H1 (cell line): ENCODE measurements around the gene SRM. TPM values are rescaled to one million over a fixed set of nuclear protein-coding genes. Genes with fewer than 3 reads are reported as not detected.

Experiments used
- CTCF ChIA-PET: fragments of 300-600 bp; sonication (Branson Sonifier 250); formaldehyde crosslinking; loops from one replicate; lab custom pipeline; 2021; ENCODE audit not compliant: partially characterized antibody; lab: Charles Lee
- POLR2A ChIA-PET: fragments of 300-600 bp; sonication (Branson Sonifier 250); formaldehyde crosslinking; loops from one replicate; lab custom pipeline; 2021; ENCODE audit warnings: inconsistent platforms; ENCODE audit not compliant: partially characterized antibody; lab: Charles Lee
- DNase-seq, 2 experiments: peaks; one replicate each; pipeline versions ENCODE4 v3.0.0 to v3.0.0-alpha.2; 2010 to 2022; ENCODE audit warnings: low spot score in 2 of 2, low read depth in 1 of 2, mixed read lengths in 1 of 2
- FAIRE-seq: peaks from 2 replicates; lab custom pipeline; 2011; peaks lifted over from hg19 to GRCh38; lab: Jason Lieb, UNC
- H2AFZ ChIP-seq: 2 replicates; pipeline ENCODE4 v1.8.1; 2012; ENCODE audit warnings: low read length, inconsistent platforms
- H2AK5ac ChIP-seq: 2 replicates; pipeline ENCODE4 v1.6.1; 2013; ENCODE audit warnings: low read depth, low read length
- H2BK120ac ChIP-seq: replicated peaks from 2 replicates; pipeline ENCODE3; 2013; ENCODE audit warnings: low read depth, low read length, inconsistent platforms
- H2BK12ac ChIP-seq: 2 replicates; pipeline ENCODE4 v1.6.1; 2013; ENCODE audit warnings: low read depth, low read length
- H2BK15ac ChIP-seq: 2 replicates; pipeline ENCODE4 v1.6.1; 2013; ENCODE audit warnings: low read length
- H2BK20ac ChIP-seq: 2 replicates; pipeline ENCODE4 v1.6.1; 2013; ENCODE audit warnings: low read length
- H2BK5ac ChIP-seq: 2 replicates; pipeline ENCODE4 v1.6.1; 2013; ENCODE audit warnings: low read depth, low read length
- H3K14ac ChIP-seq: 2 replicates; pipeline ENCODE4 v1.6.1; 2013; ENCODE audit warnings: inconsistent platforms; ENCODE audit not compliant: insufficient read length
- H3K18ac ChIP-seq: 2 replicates; pipeline ENCODE4 v1.6.1; 2013; ENCODE audit warnings: low read length; ENCODE audit errors: extremely low read depth
- H3K23ac ChIP-seq: 2 replicates; pipeline ENCODE4 v1.6.1; 2013; ENCODE audit warnings: inconsistent platforms; ENCODE audit not compliant: insufficient read length
- H3K23me2 ChIP-seq: 2 replicates; pipeline ENCODE4 v1.6.1; 2013; ENCODE audit warnings: low read depth, low read length
- H3K27ac ChIP-seq: 2 replicates; pipeline ENCODE4 v1.6.1; 2011; ENCODE audit warnings: low read depth, low read length, inconsistent platforms
- H3K27me3 ChIP-seq, 4 experiments: replicated peaks in 1 of 4; 1 replicate in 1 of 4; 2 replicates in 3 of 4; pipeline versions ENCODE4 v1.6.1 to v1.8.1; 2011 to 2013; ENCODE audit warnings: low read length in 3 of 4, mild to moderate bottlenecking in 3 of 4, inconsistent platforms in 2 of 4, mixed read lengths in 2 of 4, moderate library complexity in 1 of 4; ENCODE audit not compliant: control insufficient read depth in 3 of 4, insufficient read depth in 3 of 4; ENCODE audit errors: extremely low read depth in 1 of 4
- H3K36me3 ChIP-seq, 4 experiments: 2 replicates each; pipeline versions ENCODE4 v1.6.1 to v1.8.1; 2011 to 2013; ENCODE audit warnings: mild to moderate bottlenecking in 4 of 4, low read length in 3 of 4, moderate library complexity in 2 of 4, control low read depth in 1 of 4, inconsistent platforms in 1 of 4; ENCODE audit not compliant: insufficient read depth in 4 of 4, control insufficient read depth in 2 of 4
- H3K4ac ChIP-seq: replicated peaks from 2 replicates; pipeline ENCODE3; 2013; ENCODE audit warnings: low read length, low read depth, mixed read lengths, inconsistent platforms; ENCODE audit not compliant: insufficient read length
- H3K4me1 ChIP-seq, 4 experiments: replicated peaks in 1 of 4; 1 replicate in 1 of 4; 2 replicates in 3 of 4; pipeline versions ENCODE4 v1.6.1 to v1.8.1; 2011 to 2013; ENCODE audit warnings: low read length in 3 of 4, inconsistent platforms in 2 of 4, mixed read lengths in 1 of 4; ENCODE audit not compliant: insufficient read depth in 4 of 4, control insufficient read depth in 3 of 4
- H3K4me2 ChIP-seq, 2 experiments: 2 replicates each; pipeline versions ENCODE4 v1.6.1 to v1.8.1; 2011 to 2013; ENCODE audit warnings: low read depth in 2 of 2, low read length in 2 of 2, control low read depth in 1 of 2, inconsistent platforms in 1 of 2, mild to moderate bottlenecking in 1 of 2; ENCODE audit not compliant: insufficient read depth in 1 of 2
- H3K4me3 ChIP-seq, 4 experiments: fragments of 200-600, 300-600 bp in 1 of 4; sonication (generic), shearing (Covaris generic), sonication (Bioruptor Twin) in 1 of 4; 2 replicates each; pipeline versions ENCODE4 v1.5.1 to v1.8.1; 2011 to 2016; ENCODE audit warnings: low read length in 4 of 4, low read depth in 3 of 4, control low read depth in 2 of 4, inconsistent platforms in 2 of 4, mild to moderate bottlenecking in 2 of 4, mixed read lengths in 1 of 4, moderate library complexity in 1 of 4; ENCODE audit not compliant: insufficient read depth in 2 of 4; ENCODE audit errors: extremely low read depth in 1 of 4
- H3K56ac ChIP-seq: replicated peaks from 2 replicates; pipeline ENCODE3; 2013; ENCODE audit warnings: low read depth, mild to moderate bottlenecking, mixed read lengths, low read length, inconsistent platforms; ENCODE audit not compliant: insufficient read length
- H3K79me1 ChIP-seq: 2 replicates; pipeline ENCODE4 v1.6.1; 2013; ENCODE audit warnings: low read depth, low read length, control low read depth
- H3K79me2 ChIP-seq, 2 experiments: 2 replicates each; pipeline versions ENCODE4 v1.6.1 to v1.8.1; 2012 to 2013; ENCODE audit warnings: low read length in 2 of 2, mild to moderate bottlenecking in 2 of 2, inconsistent platforms in 1 of 2; ENCODE audit not compliant: insufficient read depth in 2 of 2, control insufficient read depth in 1 of 2
- H3K9ac ChIP-seq, 4 experiments: replicated peaks in 1 of 4; 1 replicate in 1 of 4; 2 replicates in 3 of 4; pipeline versions ENCODE4 v1.6.1 to v1.8.1; 2011 to 2013; ENCODE audit warnings: low read depth in 3 of 4, low read length in 3 of 4, control low read depth in 2 of 4, mild to moderate bottlenecking in 2 of 4, moderate library complexity in 2 of 4, inconsistent platforms in 1 of 4; ENCODE audit errors: extremely low read depth in 1 of 4
- H3K9me3 ChIP-seq, 2 experiments: 2 replicates each; pipeline versions ENCODE4 v1.6.1 to v1.8.1; 2012 to 2013; ENCODE audit warnings: mild to moderate bottlenecking in 2 of 2, moderate library complexity in 2 of 2, control low read depth in 1 of 2, inconsistent platforms in 1 of 2, low read depth in 1 of 2, low read length in 1 of 2, mixed read lengths in 1 of 2; ENCODE audit not compliant: insufficient read depth in 2 of 2
- H4K20me1 ChIP-seq, 2 experiments: replicated peaks in 1 of 2; 2 replicates each; pipeline versions ENCODE3 to v1.8.1; 2011 to 2013; ENCODE audit warnings: inconsistent platforms in 2 of 2, low read length in 2 of 2, mild to moderate bottlenecking in 1 of 2; ENCODE audit not compliant: insufficient read depth in 2 of 2, control insufficient read depth in 1 of 2
- H4K5ac ChIP-seq: 2 replicates; pipeline ENCODE4 v1.6.1; 2013; ENCODE audit warnings: low read length, low read depth, mixed read lengths, inconsistent platforms; ENCODE audit not compliant: insufficient read length
- H4K8ac ChIP-seq: 2 replicates; pipeline ENCODE4 v1.8.0; 2013; ENCODE audit warnings: mild to moderate bottlenecking, moderate library complexity, low read length, inconsistent platforms; ENCODE audit not compliant: insufficient read depth; ENCODE audit errors: extremely low read depth
- H4K91ac ChIP-seq: replicated peaks from 2 replicates; pipeline ENCODE3; 2013; ENCODE audit warnings: low read length, mixed read lengths, inconsistent platforms; ENCODE audit not compliant: insufficient read length
- CBX8 ChIP-seq: fragments of 300-800, 300-1000 bp; sonication (generic); IDR thresholded peaks from 2 replicates; pipeline ENCODE4 v1.7.1; 2016; ENCODE audit warnings: low read depth, low read length, borderline replicate concordance
- CHD1 ChIP-seq: IDR thresholded peaks from 2 replicates; pipeline ENCODE4 v1.6.1; 2012; ENCODE audit warnings: low read depth, low read length, improper control_type of control experiment
- CHD2 ChIP-seq: IDR thresholded peaks from 2 replicates; pipeline ENCODE4 v1.6.1; 2012; ENCODE audit warnings: low read length, improper control_type of control experiment
- CREB1 ChIP-seq: IDR thresholded peaks from 2 replicates; pipeline ENCODE4 v1.6.1; 2012; ENCODE audit warnings: inconsistent platforms
- CTBP2 ChIP-seq: IDR thresholded peaks from 2 replicates; pipeline ENCODE4 v1.7.0; 2011; ENCODE audit warnings: borderline replicate concordance, mild to moderate bottlenecking, moderate library complexity, mixed read lengths, low read length; ENCODE audit not compliant: insufficient read depth, insufficient read length
- EP300 ChIP-seq, 2 experiments: IDR thresholded peaks; 1 replicate in 1 of 2; 2 replicates in 1 of 2; pipeline ENCODE4 v1.6.1; 2011 to 2012; ENCODE audit warnings: low read depth in 2 of 2, low read length in 2 of 2, mild to moderate bottlenecking in 2 of 2, borderline replicate concordance in 1 of 2, inconsistent platforms in 1 of 2, moderate library complexity in 1 of 2
- PHF8 ChIP-seq: fragments of 200-600 bp; sonication (generic); conservative IDR thresholded peaks from 2 replicates; pipeline ENCODE4 v1.7.1; 2012; ENCODE audit warnings: low read depth, mild to moderate bottlenecking, inconsistent platforms, low read length, moderate library complexity
- RBBP5 ChIP-seq: IDR thresholded peaks from 2 replicates; pipeline ENCODE4 v1.7.1; 2012; ENCODE audit warnings: low read depth, mild to moderate bottlenecking, inconsistent platforms, low read length, moderate library complexity, borderline replicate concordance
- RXRA ChIP-seq: IDR thresholded peaks from 2 replicates; pipeline ENCODE4 v1.6.1; 2011; ENCODE audit warnings: low read depth, mild to moderate bottlenecking, low read length, moderate library complexity; ENCODE audit not compliant: insufficient read depth
- TAF1 ChIP-seq: IDR thresholded peaks from 2 replicates; pipeline ENCODE4 v1.6.1; 2011; ENCODE audit warnings: mild to moderate bottlenecking, low read depth, low read length
- WGBS, 2 experiments: shearing (Covaris generic) in 1 of 2; methylation state at CpG; one replicate each; pipeline versions ENCODE4 v1.1.6 to v1.1.7; 2013 to 2015; ENCODE audit warnings: low lambda C conversion rate in 2 of 2, mixed read lengths in 2 of 2, inconsistent platforms in 1 of 2, low coverage in 1 of 2, missing lambda C conversion rate in 1 of 2; ENCODE audit not compliant: insufficient replicate concordance in 2 of 2, insufficient coverage in 1 of 2, insufficient read length in 1 of 2; ENCODE audit errors: extremely low coverage in 1 of 2, missing lambda C conversion rate in 1 of 2; 5-methylcytosine and 5-hydroxymethylcytosine counted together
- polyA plus RNA-seq, 7 experiments: library from polyadenylated mRNA; depleted of rRNA in 3 of 7; stranded (reverse) in 5 of 7; unstranded in 2 of 7; fragments of >200 nt in 5 of 7; fragments of 200-250 nt in 2 of 7; gene quantifications; 1 replicate in 5 of 7; 2 replicates in 1 of 7; 4 replicates in 1 of 7; pipeline versions ENCODE4 v1.2.1 to v1.2.3, GENCODE V29; 2011 to 2013; ENCODE audit warnings: missing spikeins in 2 of 7, mixed read lengths in 2 of 7
- total RNA-seq: library from RNA; stranded (reverse); fragmentation: NEBNext Ultra II Directional; extraction: Animal tissue kit (Norgen Biotek cat#: 25700); gene quantifications from 2 replicates; pipeline ENCODE4 v1.2.1, GENCODE V29; 2021

SRM gene
- total and polyA plus RNA-seq, 2 of the 8 experiments (the other 6 are each of a cell fraction or from before 2014, with no cell fraction given) = 110 to 208 TPM

GRCh38 chr1:11012260-11013159 is 47.3 kb downstream of the SRM start, which contains the start of gene TARDBP:
TSS of gene TARDBP (plus strand) at chr1:11012654. CDS start at chr1:11013728, 1,074 bp downstream.
- no peak for FAIRE-seq
- peak; percentile 92 for TF ChIP-seq CHD2
- peak; percentile 97 for TF ChIP-seq TAF1
- TF ChIP-seq CREB1 = peak; percentile 62; the same call in 1 of the 2 replicates
- TF ChIP-seq EP300 (IDR thresholded peaks at IDR 0.05; ENCODE audit: borderline replicate concordance in 1 of 2, low read depth in 2 of 2, low read length in 2 of 2) = peak in 1 of 2 experiments; percentile 100; a peak in 2 of 3 replicates
- TF ChIP-seq CTBP2 = no peak
- TF ChIP-seq RBBP5 = peak; percentile 82
- TF ChIP-seq CHD1 = peak; percentile 99
- no peak for TF ChIP-seq RXRA
- TF ChIP-seq PHF8 = peak; percentile 99
- no peak for TF ChIP-seq CBX8

More at GRCh38 chr1:11012260-11013159, 47.3 kb downstream of the SRM start, which contains the start of gene TARDBP:
- Histone ChIP-seq H3K18ac (peak within 1 kb of the TSS; percentile 99), H3K56ac (peak within 1 kb of the TSS; percentile 99), H3K79me2 (peaks cover 18 to 43% of the 10 kb centered on the region in 2 experiments), H3K27me3 (no peaks in the 10 kb centered on the region), H3K14ac (no peak within 1 kb of the TSS), H3K79me1 (no peaks in the 10 kb centered on the region), H3K27ac (peak within 1 kb of the TSS; percentile 99), H3K4me1 (peaks cover 0 to 10% (median 6%) of the 10 kb centered on the region in 4 experiments; a peak in 5 of 7 replicates), H3K36me3 (peaks cover 19 to 41% (median 32%) of the 10 kb centered on the region in 4 experiments), H3K4me3 (peak within 1 kb of the TSS; percentile 93 to 98 (median 95)), H3K9me3 (no peaks in the 10 kb centered on the region), H2AFZ (peak within 1 kb of the TSS; percentile 93), H4K8ac (peak within 1 kb of the TSS; percentile 100; the same call in 1 of the 2 replicates), H4K5ac (peak within 1 kb of the TSS; percentile 100), H3K4ac (peak within 1 kb of the TSS; percentile 96), H2BK20ac (peak within 1 kb of the TSS; percentile 86; the same call in 1 of the 2 replicates), H4K91ac (peak within 1 kb of the TSS; percentile 99), H4K20me1 (peaks cover 14 to 16% of the 10 kb centered on the region in 2 experiments), H2BK12ac (peak within 1 kb of the TSS; percentile 100; the same call in 1 of the 2 replicates), H3K9ac (peak within 1 kb of the TSS; percentile 98 to 100 (median 100)), H2BK120ac (peak within 1 kb of the TSS; percentile 100), H2AK5ac (no peak within 1 kb of the TSS; the same call in 1 of the 2 replicates), H2BK15ac (no peak within 1 kb of the TSS), H2BK5ac (peak within 1 kb of the TSS; percentile 100), H3K23me2 (peaks cover 4% of the 10 kb centered on the region), H3K23ac (no peak within 1 kb of the TSS), H3K4me2 (peak within 1 kb of the TSS; percentile 92 to 97)
- 1% methylated on average over 55 of the region's 94 CpGs; no CpG with 5 or more reads in 1 of the 2 experiments for WGBS, 2 experiments
- peak; percentile 44 to 95 for DNase-seq
- ChIA-PET POLR2A (interaction anchor here (0.6 to 2.4 kb wide), 28 partner anchors 9 to 490 kb away, joined by 3 to 19 read pairs (median 4); partner anchors contain the start of genes EXOSC10, MTOR and SRM), CTCF (interaction anchor here (0.6 to 0.7 kb wide), 2 partner anchors 9 to 13 kb away, joined by 3 read pairs; no protein-coding TSS in a partner anchor)
